HepG2 (cell line): Measurements from ENCODE around the gene TTLL7. TPM values are rescaled to one million over a fixed set of nuclear protein-coding genes. Genes with fewer than 3 reads are reported as not detected.

Source experiments
- ATAC-seq: fragments of 200-7000 bp; cut with Tn5 transposase; 3 replicates; pipeline ENCODE4 v1.9.1; 2020; ENCODE audit warnings: mild to moderate bottlenecking, moderate library complexity
- BruUV-seq: library from RNA; stranded (reverse); fragments of 400-500 nt; replicated peaks from 2 replicates; lab custom pipeline; 2021; lab: Mats Ljungman, UMichigan
- CTCF ChIA-PET: fragments of 300-600 bp; formaldehyde crosslinking; extraction: SDS; loops from one replicate; lab custom pipeline; 2021; ENCODE audit warnings: low total read pairs, inconsistent platforms, low intra/inter-chr PET ratio; lab: Yijun Ruan, JAX
- POLR2A ChIA-PET: fragments of 350-600 bp; sonication (Branson Sonifier 250); formaldehyde crosslinking; loops from one replicate; lab custom pipeline; 2020; ENCODE audit warnings: antibody characterized with exemption, inconsistent platforms; lab: Yijun Ruan, JAX
- DNase-seq: peaks from one replicate; pipeline ENCODE4 v3.0.0-alpha.2; 2015; ENCODE audit warnings: low spot score
- FAIRE-seq: peaks from 3 replicates; lab custom pipeline; 2011; peaks lifted over from hg19 to GRCh38; lab: Jason Lieb, UNC
- H2AFZ ChIP-seq: one replicate; pipeline ENCODE4 v1.6.1; 2011; ENCODE audit warnings: low read length, inconsistent platforms
- H3K27ac ChIP-seq: fragments of 300-600 bp; 3 replicates; pipeline ENCODE4 v1.8.0; 2011; ENCODE audit warnings: mixed run types, mild to moderate bottlenecking, mixed read lengths, low read length, inconsistent platforms; ENCODE audit not compliant: insufficient read depth; ENCODE audit errors: extremely low read length
- H3K27me3 ChIP-seq, 2 experiments: fragments of 200-600 bp in 1 of 2; 2 replicates in 1 of 2; 3 replicates in 1 of 2; pipeline versions ENCODE4 v1.6.0 to v1.8.0; 2011; ENCODE audit warnings: low read length in 2 of 2, mild to moderate bottlenecking in 2 of 2, moderate library complexity in 2 of 2, inconsistent platforms in 1 of 2; ENCODE audit not compliant: insufficient read depth in 2 of 2, control insufficient read depth in 1 of 2
- H3K36me3 ChIP-seq, 2 experiments: fragments of 200-600 bp in 1 of 2; replicated peaks in 1 of 2; 2 replicates in 1 of 2; 3 replicates in 1 of 2; pipeline versions ENCODE4 v1.5.1 to v1.8.0; 2011; ENCODE audit warnings: low read length in 2 of 2, inconsistent platforms in 1 of 2; ENCODE audit not compliant: insufficient read depth in 2 of 2, control insufficient read depth in 1 of 2
- H3K4me1 ChIP-seq: 2 replicates; pipeline ENCODE4 v1.5.1; 2012; ENCODE audit warnings: low read length, inconsistent platforms; ENCODE audit not compliant: insufficient read depth
- H3K4me2 ChIP-seq: 2 replicates; pipeline ENCODE4 v1.6.0; 2011; ENCODE audit warnings: low read depth, low read length, inconsistent platforms
- H3K4me3 ChIP-seq, 3 experiments: fragments of 200-600 bp in 1 of 3; sonication (generic), shearing (Covaris generic) in 1 of 3; replicated peaks in 1 of 3; 2 replicates each; pipeline ENCODE4 v1.5.1; 2011 to 2016; ENCODE audit warnings: low read length in 3 of 3, inconsistent platforms in 2 of 3, low read depth in 2 of 3, mild to moderate bottlenecking in 2 of 3, control low read depth in 1 of 3, mixed read lengths in 1 of 3; ENCODE audit not compliant: insufficient read depth in 1 of 3
- H3K79me2 ChIP-seq: one replicate; pipeline ENCODE4 v1.6.1; 2011; ENCODE audit warnings: low read length, inconsistent platforms; ENCODE audit not compliant: insufficient read depth
- H3K9ac ChIP-seq: 2 replicates; pipeline ENCODE4 v1.6.0; 2011; ENCODE audit warnings: mild to moderate bottlenecking, low read depth, low read length, inconsistent platforms; ENCODE audit not compliant: insufficient read depth
- H3K9me3 ChIP-seq: 2 replicates; pipeline ENCODE4 v1.5.1; 2012; ENCODE audit warnings: mild to moderate bottlenecking, low read length
- H4K20me1 ChIP-seq: 2 replicates; pipeline ENCODE4 v1.6.0; 2011; ENCODE audit warnings: inconsistent platforms, mild to moderate bottlenecking, low read length, moderate library complexity; ENCODE audit not compliant: insufficient read depth
- MAFF ChIP-seq: IDR thresholded peaks from 2 replicates; pipeline ENCODE4 v1.6.1; 2011; ENCODE audit warnings: low read depth, low read length, improper control_type of control experiment
- MAFK ChIP-seq, 2 experiments: IDR thresholded peaks in 1 of 2; conservative IDR thresholded peaks in 1 of 2; 2 replicates each; pipeline ENCODE4 v1.6.1; 2011; ENCODE audit warnings: improper control_type of control experiment in 2 of 2, low read length in 2 of 2
- NKX3-1 ChIP-seq: sonication (generic); formaldehyde crosslinking; IDR thresholded peaks from 2 replicates; pipeline ENCODE4 v1.5.0; 2020; ENCODE audit warnings: missing genetic modification reagents
- PAX8 ChIP-seq: sonication (generic); formaldehyde crosslinking; IDR thresholded peaks from 2 replicates; pipeline ENCODE4 v1.8.0; 2022; ENCODE audit warnings: mild to moderate bottlenecking, missing genetic modification reagents, borderline replicate concordance
- SALL1 ChIP-seq: sonication (generic); formaldehyde crosslinking; IDR thresholded peaks from 2 replicates; pipeline ENCODE4 v1.8.0; 2022; ENCODE audit warnings: mild to moderate bottlenecking, missing genetic modification reagents
- ZFP82 ChIP-seq: sonication (generic); formaldehyde crosslinking; IDR thresholded peaks from 2 replicates; pipeline ENCODE4 v1.5.1; 2020; ENCODE audit warnings: mild to moderate bottlenecking, missing genetic modification reagents, borderline replicate concordance
- ZNF136 ChIP-seq: sonication (generic); formaldehyde crosslinking; IDR thresholded peaks from 2 replicates; pipeline ENCODE4 v1.8.1; 2022; ENCODE audit warnings: low read depth, mild to moderate bottlenecking, moderate library complexity, missing genetic modification reagents
- WGBS: methylation state at CpG from one replicate; pipeline ENCODE4 v1.1.6; 2017; ENCODE audit warnings: low lambda C conversion rate; 5-methylcytosine and 5-hydroxymethylcytosine counted together
- in situ Hi-C: cut with HindIII; loops from 2 replicates; pipeline ENCODE4 v1.10.0; 2017; ENCODE audit warnings: low pct_unique_long_range_greater_than_20kb; ENCODE audit not compliant: extremely low pct_ligation_motif_present
- intact Hi-C: fragments of 100-400 bp; cut with micrococcal nuclease; formaldehyde crosslinking; loops from one replicate; pipeline ENCODE4 v1.10.0; 2022; ENCODE audit not compliant: unreplicated experiment
- polyA plus RNA-seq, 8 experiments: library from polyadenylated mRNA; depleted of rRNA in 3 of 8; stranded (reverse) in 7 of 8; unstranded in 1 of 8; fragments of >200 nt; fragmentation: Illumina TruSeq in 4 of 8; extraction: Trizol in 4 of 8; gene quantifications; 2 replicates each; pipeline versions ENCODE4 v1.2.1 to v1.2.3, GENCODE V29; 2011 to 2016; ENCODE audit warnings: low read depth in 4 of 8, missing spikeins in 1 of 8, mixed read lengths in 1 of 8; ENCODE audit not compliant: insufficient read depth in 1 of 8
- total RNA-seq, 5 experiments: library from RNA; depleted of rRNA; stranded (reverse); fragments of >200 nt; fragmentation: Illumina TruSeq; extraction: Trizol; gene quantifications; 2 replicates each; pipeline ENCODE4 v1.2.3, GENCODE V29; 2016; ENCODE audit warnings: low read depth in 1 of 5

TTLL7 gene
- total and polyA plus RNA-seq, 2 of the 13 experiments (the other 11 are each of a cell fraction or from before 2014, with no cell fraction given), result 0.07 to 0.22 TPM

GRCh38 chr1:83920320-83920719 is 78.6 kb downstream of the TTLL7 start (continued):
- no peak for TF ChIP-seq NKX3-1
- TF ChIP-seq, all 625 proteins: peak for 0

- TF ChIP-seq ZNF136 (CRISPR knock-in tag) (no peak), SALL1 (CRISPR knock-in tag) (no peak), MAFF (peak; percentile 94), MAFK (conservative IDR thresholded peaks at IDR 0.05 in 1 of 2, IDR thresholded peaks at IDR 0.05 in 1 of 2; ENCODE audit: low read length in 2 of 2) (peak; percentile 84 to 96), ZFP82 (CRISPR knock-in tag) (no peak), PAX8 (CRISPR knock-in tag) (no peak)
- in situ Hi-C loops, result loop anchor here (10.0 kb wide), 2 partner anchors 205 to 835 kb away; no protein-coding TSS in a partner anchor
- Histone ChIP-seq H3K4me2 (no peak overlapping the region), H3K9me3 (no peaks in the 10 kb centered on the region), H3K9ac (no peak overlapping the region), H3K27me3 (no peaks in the 10 kb centered on the region; a peak in 1 of 5 replicates), H3K4me3 (no peak overlapping the region), H2AFZ (no peak overlapping the region), H3K4me1 (no peaks in the 10 kb centered on the region), H3K79me2 (no peaks in the 10 kb centered on the region), H4K20me1 (no peaks in the 10 kb centered on the region), H3K27ac (no peak overlapping the region), H3K36me3 (no peaks in the 10 kb centered on the region)
- WGBS, result 2% methylated on average over 1 of the region's 1 CpG
- POLR2A ChIA-PET, result no interaction called here
- no peak for FAIRE-seq
- CTCF ChIA-PET, result no interaction called here
- ATAC-seq, result no peak
- intact Hi-C loops, result no loop called here
- no peak for DNase-seq
- BruUV-seq, result no TSS peak
These were observed 79.1 kb downstream of the TTLL7 start for GRCh38 chr1:83919872-83920271.
